ENCODE results near the gene PRPF8. TPM values are rescaled to one million over a fixed set of nuclear protein-coding genes. Genes with fewer than 3 reads are reported as not detected.
A peak's percentile ranks its signal among the peaks of the same experiment; 100 is the strongest.

Gene PRPF8
- total and polyA plus RNA-seq, 2 experiments from 2014 or later: 178 to 246 TPM

DNA sequence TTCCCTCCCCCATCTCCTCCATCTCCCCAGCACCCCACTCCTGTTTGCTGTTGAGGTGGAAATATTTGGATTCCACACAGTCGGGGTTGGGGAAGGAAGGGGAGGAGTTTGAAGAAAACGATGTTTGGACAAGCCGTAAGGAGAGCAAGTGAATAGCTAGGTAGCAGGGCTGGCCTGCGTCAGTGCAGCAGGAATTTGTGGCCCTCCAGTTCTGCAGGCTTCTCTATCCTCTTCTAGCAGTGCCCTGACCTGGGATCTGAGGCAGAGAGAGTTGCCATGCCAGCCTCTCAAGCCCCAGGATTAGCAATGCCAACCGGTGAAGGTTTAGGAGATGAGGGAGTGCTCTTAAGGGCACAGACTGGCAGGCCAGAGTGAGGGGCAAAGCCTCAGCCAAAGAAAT, 13.0 kb upstream of the PRPF8 start:
- H3K27me3 Mint-ChIP-seq (ENCODE audit: insufficient read depth, low read depth, poor library complexity): peaks cover 10% of the 10 kb centered on the region

DNA sequence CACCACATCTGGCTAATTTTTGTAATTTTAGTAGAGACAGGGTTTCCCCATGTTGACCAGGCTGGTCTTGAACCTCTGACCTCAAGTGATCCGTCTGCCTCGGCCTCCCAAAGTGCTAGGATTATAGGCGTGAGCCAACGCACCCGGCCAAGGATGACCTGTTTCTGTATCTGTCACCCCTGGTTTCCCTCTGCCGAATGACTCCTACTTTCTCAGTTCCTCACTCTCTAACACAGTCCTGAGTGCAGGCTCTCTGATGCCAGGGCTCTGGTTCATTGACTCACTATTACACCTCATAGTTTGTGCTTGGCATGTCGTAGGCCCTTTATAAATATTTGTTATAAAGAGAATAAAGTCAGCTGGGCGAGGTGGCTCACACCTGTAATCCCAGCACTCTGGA, 10.7 kb upstream of the PRPF8 start:
- Histone ChIP-seq H3K79me2 (replicated peaks; ENCODE audit: insufficient read depth) (no peaks in the 10 kb centered on the region), H3K4me2 (no peak overlapping the region), H3K27me3 (ENCODE audit: insufficient read depth) (no peaks in the 10 kb centered on the region), H2AFZ (no peak overlapping the region), H3K4me1 (ENCODE audit: insufficient read depth) (no peaks in the 10 kb centered on the region), H3K27ac (ENCODE audit: low read depth) (no peak overlapping the region), H3F3A (replicated peaks; ENCODE audit: low read depth) (no peaks in the 10 kb centered on the region), H3K4me3 (no peak overlapping the region), H3K36me3 (ENCODE audit: insufficient read depth) (no peaks in the 10 kb centered on the region), H3K9me2 (ENCODE audit: insufficient read depth) (no peaks in the 10 kb centered on the region; the same call in 1 of the 2 replicates), H4K20me1 (replicated peaks; ENCODE audit: insufficient read depth) (no peaks in the 10 kb centered on the region)
- ATAC-seq (no peak), DNase-seq (ENCODE audit: low spot score) (no peak)
- no peak overlapping the region for H3K4me3 Mint-ChIP-seq
- H3K27ac Mint-ChIP-seq: no peak overlapping the region
- H3K36me3 Mint-ChIP-seq (ENCODE audit: low read depth): peaks cover 12% of the 10 kb centered on the region
- peaks cover 13% of the 10 kb centered on the region for H3K27me3 Mint-ChIP-seq (ENCODE audit: insufficient read depth, low read depth, poor library complexity)
- peaks cover 25% of the 10 kb centered on the region for H3K9me3 Mint-ChIP-seq
- no peaks in the 10 kb centered on the region; the same call in 2 of the 3 replicates for H3K4me1 Mint-ChIP-seq
- TF ChIP-seq ZNF114 (CRISPR knock-in tag; IDR thresholded peaks at IDR 0.05) (no peak), JUNB (IDR thresholded peaks at IDR 0.05; ENCODE audit: unreplicated experiment) (no peak), ZNF331 (CRISPR knock-in tag; IDR thresholded peaks at IDR 0.05; ENCODE audit: low read depth) (no peak), STAT1 (IDR thresholded peaks at IDR 0.05; ENCODE audit: unreplicated experiment) (no peak), CREB1 (CRISPR knock-in tag; IDR thresholded peaks at IDR 0.05; ENCODE audit: low read depth) (no peak), NANOG (IDR thresholded peaks at IDR 0.05; ENCODE audit: borderline replicate concordance) (no peak), POLR2AphosphoS5 (IDR thresholded peaks at IDR 0.05; ENCODE audit: low read depth) (no peak)
- TF ChIP-seq, protein P1, sequence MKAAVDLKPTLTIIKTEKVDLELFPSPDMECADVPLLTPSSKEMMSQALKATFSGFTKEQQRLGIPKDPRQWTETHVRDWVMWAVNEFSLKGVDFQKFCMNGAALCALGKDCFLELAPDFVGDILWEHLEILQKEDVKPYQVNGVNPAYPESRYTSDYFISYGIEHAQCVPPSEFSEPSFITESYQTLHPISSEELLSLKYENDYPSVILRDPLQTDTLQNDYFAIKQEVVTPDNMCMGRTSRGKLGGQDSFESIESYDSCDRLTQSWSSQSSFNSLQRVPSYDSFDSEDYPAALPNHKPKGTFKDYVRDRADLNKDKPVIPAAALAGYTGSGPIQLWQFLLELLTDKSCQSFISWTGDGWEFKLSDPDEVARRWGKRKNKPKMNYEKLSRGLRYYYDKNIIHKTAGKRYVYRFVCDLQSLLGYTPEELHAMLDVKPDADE (IDR thresholded peaks at IDR 0.05): no peak
- TF ChIP-seq, protein P2, sequence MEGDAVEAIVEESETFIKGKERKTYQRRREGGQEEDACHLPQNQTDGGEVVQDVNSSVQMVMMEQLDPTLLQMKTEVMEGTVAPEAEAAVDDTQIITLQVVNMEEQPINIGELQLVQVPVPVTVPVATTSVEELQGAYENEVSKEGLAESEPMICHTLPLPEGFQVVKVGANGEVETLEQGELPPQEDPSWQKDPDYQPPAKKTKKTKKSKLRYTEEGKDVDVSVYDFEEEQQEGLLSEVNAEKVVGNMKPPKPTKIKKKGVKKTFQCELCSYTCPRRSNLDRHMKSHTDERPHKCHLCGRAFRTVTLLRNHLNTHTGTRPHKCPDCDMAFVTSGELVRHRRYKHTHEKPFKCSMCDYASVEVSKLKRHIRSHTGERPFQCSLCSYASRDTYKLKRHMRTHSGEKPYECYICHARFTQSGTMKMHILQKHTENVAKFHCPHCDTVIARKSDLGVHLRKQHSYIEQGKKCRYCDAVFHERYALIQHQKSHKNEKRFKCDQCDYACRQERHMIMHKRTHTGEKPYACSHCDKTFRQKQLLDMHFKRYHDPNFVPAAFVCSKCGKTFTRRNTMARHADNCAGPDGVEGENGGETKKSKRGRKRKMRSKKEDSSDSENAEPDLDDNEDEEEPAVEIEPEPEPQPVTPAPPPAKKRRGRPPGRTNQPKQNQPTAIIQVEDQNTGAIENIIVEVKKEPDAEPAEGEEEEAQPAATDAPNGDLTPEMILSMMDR (conservative IDR thresholded peaks at IDR 0.05; ENCODE audit: low read depth in 2 of 2): no peak

More for the DNA sequence above, 13.0 kb upstream of the PRPF8 start:
- Mint-ChIP-seq H3K9me3 (peaks cover 9% of the 10 kb centered on the region), H3K4me3 (no peak overlapping the region), H3K36me3 (ENCODE audit: low read depth) (peaks cover 1% of the 10 kb centered on the region; the same call in 1 of the 3 replicates), H3K27ac (no peak overlapping the region), H3K4me1 (no peaks in the 10 kb centered on the region)
- Histone ChIP-seq H3K4me3 (no peak overlapping the region), H3K79me2 (replicated peaks; ENCODE audit: insufficient read depth) (no peaks in the 10 kb centered on the region), H3F3A (replicated peaks; ENCODE audit: low read depth) (no peaks in the 10 kb centered on the region), H4K20me1 (replicated peaks; ENCODE audit: insufficient read depth) (no peaks in the 10 kb centered on the region), H3K4me2 (no peak overlapping the region), H2AFZ (peak overlapping the region; percentile 69; the same call in 1 of the 2 replicates), H3K27ac (ENCODE audit: low read depth) (no peak overlapping the region), H3K4me1 (ENCODE audit: insufficient read depth) (no peaks in the 10 kb centered on the region), H3K36me3 (ENCODE audit: insufficient read depth) (no peaks in the 10 kb centered on the region), H3K9me2 (ENCODE audit: insufficient read depth) (no peaks in the 10 kb centered on the region; the same call in 1 of the 2 replicates), H3K27me3 (ENCODE audit: insufficient read depth) (no peaks in the 10 kb centered on the region)
- TF ChIP-seq NANOG (IDR thresholded peaks at IDR 0.05; ENCODE audit: borderline replicate concordance): no peak
- TF ChIP-seq, protein P1 (IDR thresholded peaks at IDR 0.05): no peak
- TF ChIP-seq, protein P3, sequence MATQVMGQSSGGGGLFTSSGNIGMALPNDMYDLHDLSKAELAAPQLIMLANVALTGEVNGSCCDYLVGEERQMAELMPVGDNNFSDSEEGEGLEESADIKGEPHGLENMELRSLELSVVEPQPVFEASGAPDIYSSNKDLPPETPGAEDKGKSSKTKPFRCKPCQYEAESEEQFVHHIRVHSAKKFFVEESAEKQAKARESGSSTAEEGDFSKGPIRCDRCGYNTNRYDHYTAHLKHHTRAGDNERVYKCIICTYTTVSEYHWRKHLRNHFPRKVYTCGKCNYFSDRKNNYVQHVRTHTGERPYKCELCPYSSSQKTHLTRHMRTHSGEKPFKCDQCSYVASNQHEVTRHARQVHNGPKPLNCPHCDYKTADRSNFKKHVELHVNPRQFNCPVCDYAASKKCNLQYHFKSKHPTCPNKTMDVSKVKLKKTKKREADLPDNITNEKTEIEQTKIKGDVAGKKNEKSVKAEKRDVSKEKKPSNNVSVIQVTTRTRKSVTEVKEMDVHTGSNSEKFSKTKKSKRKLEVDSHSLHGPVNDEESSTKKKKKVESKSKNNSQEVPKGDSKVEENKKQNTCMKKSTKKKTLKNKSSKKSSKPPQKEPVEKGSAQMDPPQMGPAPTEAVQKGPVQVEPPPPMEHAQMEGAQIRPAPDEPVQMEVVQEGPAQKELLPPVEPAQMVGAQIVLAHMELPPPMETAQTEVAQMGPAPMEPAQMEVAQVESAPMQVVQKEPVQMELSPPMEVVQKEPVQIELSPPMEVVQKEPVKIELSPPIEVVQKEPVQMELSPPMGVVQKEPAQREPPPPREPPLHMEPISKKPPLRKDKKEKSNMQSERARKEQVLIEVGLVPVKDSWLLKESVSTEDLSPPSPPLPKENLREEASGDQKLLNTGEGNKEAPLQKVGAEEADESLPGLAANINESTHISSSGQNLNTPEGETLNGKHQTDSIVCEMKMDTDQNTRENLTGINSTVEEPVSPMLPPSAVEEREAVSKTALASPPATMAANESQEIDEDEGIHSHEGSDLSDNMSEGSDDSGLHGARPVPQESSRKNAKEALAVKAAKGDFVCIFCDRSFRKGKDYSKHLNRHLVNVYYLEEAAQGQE (IDR thresholded peaks at IDR 0.05; ENCODE audit: unreplicated experiment): no peak
- TF ChIP-seq JUNB (IDR thresholded peaks at IDR 0.05; ENCODE audit: unreplicated experiment): no peak
- TF ChIP-seq, protein P2 (conservative IDR thresholded peaks at IDR 0.05; ENCODE audit: low read depth in 2 of 2): no peak
- DNase-seq (ENCODE audit: low spot score) (no peak), ATAC-seq (no peak)
